ENCODE results near the gene RGPD3.
"Not testable (repeated sequence)": the region's sequence is repeated elsewhere in the genome, so short reads cannot be mapped to it uniquely, and the experiment has no call there.

The RGPD3 gene

DNA sequence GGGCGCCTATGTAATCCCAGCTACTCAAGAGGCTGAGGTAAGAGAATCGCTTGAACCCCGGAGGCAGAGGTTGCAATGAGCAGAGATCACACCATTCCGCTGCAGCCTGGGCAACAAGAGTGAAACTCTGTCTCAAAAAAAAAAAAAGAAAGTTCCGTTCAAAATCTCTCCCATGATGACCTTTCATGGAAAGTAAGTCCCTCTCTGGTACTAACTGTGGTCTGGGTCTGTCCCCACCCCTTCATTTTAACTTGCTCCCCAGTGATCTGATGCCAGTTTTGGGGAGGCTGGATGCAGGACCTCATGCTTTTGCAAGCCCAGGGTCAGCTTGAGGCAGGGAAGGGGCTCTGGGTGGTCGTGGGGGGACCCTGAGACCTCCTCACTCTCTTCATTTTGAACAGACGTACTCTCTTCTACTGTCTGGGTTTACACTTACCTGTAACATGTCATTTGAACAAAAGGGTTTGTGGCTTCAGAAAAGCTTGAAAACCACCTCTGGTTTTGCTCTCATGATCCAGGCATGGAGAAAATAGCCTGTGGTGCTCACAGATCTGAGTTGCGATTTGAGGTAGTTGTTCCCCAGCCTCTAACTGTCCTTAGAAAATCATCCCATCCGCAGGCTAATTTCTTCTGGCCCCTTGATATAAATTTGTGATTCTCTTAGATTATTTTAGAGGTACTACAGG, 37.9 kb upstream of the RGPD3 start:
- not testable (repeated sequence) for H3K4me1 ChIP-seq (ENCODE audit: control insufficient read depth, insufficient read depth, low read length, unreplicated experiment); H3K36me3 ChIP-seq (ENCODE audit: insufficient read depth, low read length); H2AFZ ChIP-seq (ENCODE audit: low read length, unreplicated experiment); H3K27ac ChIP-seq (ENCODE audit: low read depth, low read length); H3K27me3 ChIP-seq (ENCODE audit: insufficient read depth, low read length); H3K4me3 ChIP-seq (ENCODE audit: low read depth, low read length); H3K79me2 ChIP-seq (ENCODE audit: control insufficient read depth, insufficient read depth, low read length, unreplicated experiment)

- H3K27ac ChIP-seq (ENCODE audit: low read depth, low read length); H3K27me3 ChIP-seq (ENCODE audit: insufficient read depth, low read length); H3K79me2 ChIP-seq (ENCODE audit: control insufficient read depth, insufficient read depth, low read length, unreplicated experiment); H3K4me1 ChIP-seq (ENCODE audit: control insufficient read depth, insufficient read depth, low read length, unreplicated experiment); H2AFZ ChIP-seq (ENCODE audit: low read length, unreplicated experiment); H3K4me3 ChIP-seq (ENCODE audit: low read depth, low read length); H3K36me3 ChIP-seq (ENCODE audit: insufficient read depth, low read length): not testable (repeated sequence)
Observed at GRCh38 chr2:106504787-106505186, 36.6 kb upstream of the RGPD3 start.

- H3K4me3 ChIP-seq (ENCODE audit: low read depth, low read length); H3K27me3 ChIP-seq (ENCODE audit: insufficient read depth, low read length); H3K79me2 ChIP-seq (ENCODE audit: control insufficient read depth, insufficient read depth, low read length, unreplicated experiment); H2AFZ ChIP-seq (ENCODE audit: low read length, unreplicated experiment); H3K36me3 ChIP-seq (ENCODE audit: insufficient read depth, low read length); H3K27ac ChIP-seq (ENCODE audit: low read depth, low read length); H3K4me1 ChIP-seq (ENCODE audit: control insufficient read depth, insufficient read depth, low read length, unreplicated experiment): not testable (repeated sequence)
Observed at GRCh38 chr2:106504192-106504591, 36.0 kb upstream of the RGPD3 start.

GRCh38 chr2:106502351-106502750, 34.1 kb upstream of the RGPD3 start:
- not testable (repeated sequence) for H3K4me1 ChIP-seq (ENCODE audit: control insufficient read depth, insufficient read depth, low read length, unreplicated experiment)

DNA sequence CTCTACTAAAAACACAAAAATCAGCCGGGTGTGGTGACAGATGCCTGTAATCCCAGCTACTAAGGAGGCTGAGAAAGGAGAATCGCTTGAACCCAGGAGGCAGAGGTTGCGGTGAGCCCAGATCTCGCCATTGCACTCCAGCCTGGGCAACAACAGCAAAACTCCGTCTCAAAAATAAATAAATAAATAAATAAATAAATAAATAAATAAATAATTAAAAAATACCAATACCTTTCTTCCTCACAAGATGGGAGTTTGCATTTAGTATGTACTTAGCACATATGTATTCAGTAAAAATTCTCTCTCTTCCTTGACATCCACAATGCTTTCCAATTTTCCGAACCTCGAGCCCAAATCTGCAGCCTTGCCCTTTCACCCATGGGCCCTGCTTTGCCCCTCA, 32.1 kb upstream of the RGPD3 start:
- not testable (repeated sequence) for H3K36me3 ChIP-seq (ENCODE audit: insufficient read depth, low read length); H3K79me2 ChIP-seq (ENCODE audit: control insufficient read depth, insufficient read depth, low read length, unreplicated experiment); H3K4me3 ChIP-seq (ENCODE audit: low read depth, low read length); H3K4me1 ChIP-seq (ENCODE audit: control insufficient read depth, insufficient read depth, low read length, unreplicated experiment); H3K27me3 ChIP-seq (ENCODE audit: insufficient read depth, low read length); H2AFZ ChIP-seq (ENCODE audit: low read length, unreplicated experiment); H3K27ac ChIP-seq (ENCODE audit: low read depth, low read length)

More at GRCh38 chr2:106502351-106502750, 34.1 kb upstream of the RGPD3 start:
- not testable (repeated sequence) for H3K79me2 ChIP-seq (ENCODE audit: control insufficient read depth, insufficient read depth, low read length, unreplicated experiment); H3K27me3 ChIP-seq (ENCODE audit: insufficient read depth, low read length); H2AFZ ChIP-seq (ENCODE audit: low read length, unreplicated experiment); H3K27ac ChIP-seq (ENCODE audit: low read depth, low read length); H3K4me3 ChIP-seq (ENCODE audit: low read depth, low read length); H3K36me3 ChIP-seq (ENCODE audit: insufficient read depth, low read length)

DNA sequence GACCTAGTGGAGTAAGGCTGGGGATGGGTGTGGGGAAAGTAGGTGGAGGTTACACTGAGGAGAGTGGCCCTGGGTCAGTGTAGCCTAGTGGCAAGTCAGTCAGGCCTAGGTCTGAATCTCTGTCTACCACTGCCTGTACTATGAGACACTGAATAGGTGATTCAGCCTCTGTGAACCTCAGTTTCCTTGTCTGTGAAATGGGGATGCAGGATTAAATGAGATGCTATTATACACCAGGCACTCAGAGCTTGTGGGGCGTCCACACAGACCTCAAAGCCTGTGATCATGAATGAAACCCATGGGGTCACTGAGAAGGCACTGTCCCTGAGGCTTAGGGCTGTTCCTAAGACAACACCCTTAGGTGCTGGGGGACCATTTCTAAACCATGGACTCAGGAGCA, 30.3 kb upstream of the RGPD3 start:
- H3K4me1 ChIP-seq (ENCODE audit: control insufficient read depth, insufficient read depth, low read length, unreplicated experiment); H2AFZ ChIP-seq (ENCODE audit: low read length, unreplicated experiment); H3K27me3 ChIP-seq (ENCODE audit: insufficient read depth, low read length); H3K27ac ChIP-seq (ENCODE audit: low read depth, low read length); H3K36me3 ChIP-seq (ENCODE audit: insufficient read depth, low read length); H3K4me3 ChIP-seq (ENCODE audit: low read depth, low read length); H3K79me2 ChIP-seq (ENCODE audit: control insufficient read depth, insufficient read depth, low read length, unreplicated experiment): not testable (repeated sequence)

- H2AFZ ChIP-seq (ENCODE audit: low read length, unreplicated experiment); H3K4me1 ChIP-seq (ENCODE audit: control insufficient read depth, insufficient read depth, low read length, unreplicated experiment); H3K36me3 ChIP-seq (ENCODE audit: insufficient read depth, low read length); H3K79me2 ChIP-seq (ENCODE audit: control insufficient read depth, insufficient read depth, low read length, unreplicated experiment); H3K4me3 ChIP-seq (ENCODE audit: low read depth, low read length); H3K27me3 ChIP-seq (ENCODE audit: insufficient read depth, low read length); H3K27ac ChIP-seq (ENCODE audit: low read depth, low read length): not testable (repeated sequence)
Observed at GRCh38 chr2:106492913-106493312, 24.7 kb upstream of the RGPD3 start.

GRCh38 chr2:106492399-106492798, 24.2 kb upstream of the RGPD3 start:
- not testable (repeated sequence) for H3K79me2 ChIP-seq (ENCODE audit: control insufficient read depth, insufficient read depth, low read length, unreplicated experiment); H3K27me3 ChIP-seq (ENCODE audit: insufficient read depth, low read length)

DNA sequence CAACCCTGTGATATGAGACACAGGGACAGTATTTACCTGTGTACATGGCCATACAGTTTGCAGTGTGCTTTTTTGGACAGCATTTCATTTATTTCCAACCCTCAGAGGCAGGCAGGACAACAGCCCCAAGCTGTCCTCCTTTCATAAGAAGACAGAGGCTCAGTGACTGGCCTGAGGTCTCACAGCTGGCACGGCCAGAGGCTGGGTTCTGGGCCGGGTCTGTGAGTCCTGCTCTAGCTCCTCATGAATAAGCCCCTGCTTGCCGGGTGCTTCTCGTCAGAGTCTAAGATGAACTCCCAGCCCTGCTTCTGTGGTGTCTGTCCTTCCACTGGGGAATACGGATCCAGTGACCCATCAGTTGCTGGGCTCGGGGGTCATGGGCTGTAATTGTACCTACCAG, 21.5 kb upstream of the RGPD3 start:
- not testable (repeated sequence) for H3K27ac ChIP-seq (ENCODE audit: low read depth, low read length); H3K36me3 ChIP-seq (ENCODE audit: insufficient read depth, low read length); H3K4me1 ChIP-seq (ENCODE audit: control insufficient read depth, insufficient read depth, low read length, unreplicated experiment); H3K27me3 ChIP-seq (ENCODE audit: insufficient read depth, low read length); H3K4me3 ChIP-seq (ENCODE audit: low read depth, low read length); H3K79me2 ChIP-seq (ENCODE audit: control insufficient read depth, insufficient read depth, low read length, unreplicated experiment); H2AFZ ChIP-seq (ENCODE audit: low read length, unreplicated experiment)

More at GRCh38 chr2:106492399-106492798, 24.2 kb upstream of the RGPD3 start:
- H3K4me1 ChIP-seq (ENCODE audit: control insufficient read depth, insufficient read depth, low read length, unreplicated experiment); H3K36me3 ChIP-seq (ENCODE audit: insufficient read depth, low read length); H3K4me3 ChIP-seq (ENCODE audit: low read depth, low read length); H2AFZ ChIP-seq (ENCODE audit: low read length, unreplicated experiment); H3K27ac ChIP-seq (ENCODE audit: low read depth, low read length): not testable (repeated sequence)

GRCh38 chr2:106487386-106488191, 19.4 kb upstream of the RGPD3 start:
- not testable (repeated sequence) for H3K27me3 ChIP-seq (ENCODE audit: insufficient read depth, low read length); H3K79me2 ChIP-seq (ENCODE audit: control insufficient read depth, insufficient read depth, low read length, unreplicated experiment); H2AFZ ChIP-seq (ENCODE audit: low read length, unreplicated experiment); H3K27ac ChIP-seq (ENCODE audit: low read depth, low read length); H3K36me3 ChIP-seq (ENCODE audit: insufficient read depth, low read length); H3K4me3 ChIP-seq (ENCODE audit: low read depth, low read length); H3K4me1 ChIP-seq (ENCODE audit: control insufficient read depth, insufficient read depth, low read length, unreplicated experiment)

Data from ACC112 (cell line).